Neural cell (in vitro differentiated cells): Measurements from ENCODE around the gene NOL3.

Source experiments
- EP300 ChIP-seq: fragments of 450-650 bp; conservative IDR thresholded peaks from 2 replicates; pipeline ENCODE4 v1.6.1; 2014; ENCODE audit warnings: antibody characterized with exemption, mild to moderate bottlenecking, moderate library complexity; ENCODE audit not compliant: poor library complexity, severe bottlenecking
- EZH2 ChIP-seq: fragments of 200-600, 300-800 bp; shearing (Covaris generic), sonication (generic); IDR thresholded peaks from 2 replicates; pipeline ENCODE4 v1.6.1; 2014; ENCODE audit warnings: antibody characterized with exemption, low read length, borderline replicate concordance, mild to moderate bottlenecking; ENCODE audit not compliant: insufficient read depth, poor library complexity, severe bottlenecking
- MXI1 ChIP-seq: fragments of 450-650 bp; conservative IDR thresholded peaks from 2 replicates; pipeline ENCODE4 v1.6.1; 2014; ENCODE audit warnings: antibody characterized with exemption, mild to moderate bottlenecking; ENCODE audit not compliant: poor library complexity, severe bottlenecking
- POLR2AphosphoS5 ChIP-seq: IDR thresholded peaks from 2 replicates; pipeline ENCODE4 v1.6.1; 2012
- RAD21 ChIP-seq: fragments of 450-650 bp; conservative IDR thresholded peaks from 2 replicates; pipeline ENCODE4 v1.6.1; 2014; ENCODE audit warnings: antibody characterized with exemption, mild to moderate bottlenecking, moderate library complexity
- REST ChIP-seq: IDR thresholded peaks from 2 replicates; pipeline ENCODE4 v1.6.1; 2012; ENCODE audit warnings: borderline replicate concordance
- SMC3 ChIP-seq: fragments of 450-650 bp; conservative IDR thresholded peaks from 2 replicates; pipeline ENCODE4 v1.6.1; 2014; ENCODE audit warnings: antibody characterized with exemption, mild to moderate bottlenecking, moderate library complexity; ENCODE audit not compliant: poor library complexity
- TAF1 ChIP-seq: IDR thresholded peaks from 2 replicates; pipeline ENCODE4 v1.6.1; 2012; ENCODE audit warnings: low read depth
- TF ChIP-seq, protein P1 (sequence below): fragments of 450-650 bp; IDR thresholded peaks from 2 replicates; pipeline ENCODE4 v1.5.1; 2014; ENCODE audit warnings: antibody characterized with exemption, mild to moderate bottlenecking, moderate library complexity; ENCODE audit not compliant: poor library complexity, severe bottlenecking

GRCh38 chr16:67149276-67150046, 20.9 kb upstream of the NOL3 start:
- TF ChIP-seq EP300 = no peak
- no peak for TF ChIP-seq POLR2AphosphoS5
- TF ChIP-seq SMC3 = no peak
- TF ChIP-seq, protein P1, sequence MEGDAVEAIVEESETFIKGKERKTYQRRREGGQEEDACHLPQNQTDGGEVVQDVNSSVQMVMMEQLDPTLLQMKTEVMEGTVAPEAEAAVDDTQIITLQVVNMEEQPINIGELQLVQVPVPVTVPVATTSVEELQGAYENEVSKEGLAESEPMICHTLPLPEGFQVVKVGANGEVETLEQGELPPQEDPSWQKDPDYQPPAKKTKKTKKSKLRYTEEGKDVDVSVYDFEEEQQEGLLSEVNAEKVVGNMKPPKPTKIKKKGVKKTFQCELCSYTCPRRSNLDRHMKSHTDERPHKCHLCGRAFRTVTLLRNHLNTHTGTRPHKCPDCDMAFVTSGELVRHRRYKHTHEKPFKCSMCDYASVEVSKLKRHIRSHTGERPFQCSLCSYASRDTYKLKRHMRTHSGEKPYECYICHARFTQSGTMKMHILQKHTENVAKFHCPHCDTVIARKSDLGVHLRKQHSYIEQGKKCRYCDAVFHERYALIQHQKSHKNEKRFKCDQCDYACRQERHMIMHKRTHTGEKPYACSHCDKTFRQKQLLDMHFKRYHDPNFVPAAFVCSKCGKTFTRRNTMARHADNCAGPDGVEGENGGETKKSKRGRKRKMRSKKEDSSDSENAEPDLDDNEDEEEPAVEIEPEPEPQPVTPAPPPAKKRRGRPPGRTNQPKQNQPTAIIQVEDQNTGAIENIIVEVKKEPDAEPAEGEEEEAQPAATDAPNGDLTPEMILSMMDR = no peak
- no peak for TF ChIP-seq REST
- no peak for TF ChIP-seq EZH2
- TF ChIP-seq TAF1 = no peak
- no peak for TF ChIP-seq RAD21
- TF ChIP-seq MXI1 = no peak
